Activated CD8-positive, alpha-beta memory T cell treated with anti-CD3 and anti-CD28 coated beads, Interleukin-2, amount 50 U/mL, for 1 hour (primary cell): ENCODE measurements around the gene SLC30A4.
"Not testable (repeated sequence)": the region's sequence is repeated elsewhere in the genome, so short reads cannot be mapped to it uniquely, and the experiment has no call there.

ENCODE experiments used
- DNase-seq: peaks from one replicate; pipeline ENCODE4 v3.0.0-alpha.2; 2020; ENCODE audit errors: extremely low read depth

SLC30A4 gene

DNA sequence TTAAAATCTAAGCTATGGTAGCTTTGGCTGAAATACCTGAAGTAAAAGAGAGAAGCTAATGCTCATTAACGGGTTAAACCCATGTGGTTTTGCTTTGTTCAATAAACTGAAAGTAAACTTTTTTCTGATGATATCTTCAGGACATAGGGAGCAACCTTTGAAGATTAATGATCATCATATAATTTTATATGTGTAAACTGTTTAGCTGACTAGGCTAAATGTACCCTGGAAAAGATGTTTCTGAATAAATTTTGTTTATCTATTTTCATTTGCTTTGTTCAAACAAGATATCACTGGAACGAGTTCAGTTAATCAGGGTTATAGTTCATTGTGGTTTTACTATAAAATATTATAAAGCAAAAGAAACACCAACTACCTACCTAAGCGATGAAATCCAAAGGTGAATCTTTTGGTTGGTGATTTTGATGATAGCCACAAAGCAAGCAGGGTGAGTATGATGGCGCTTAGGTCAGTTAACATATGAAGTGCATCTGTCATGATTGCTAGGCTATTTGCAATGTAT, 11.7 kb downstream of the SLC30A4 start:
- no peak for DNase-seq

DNA sequence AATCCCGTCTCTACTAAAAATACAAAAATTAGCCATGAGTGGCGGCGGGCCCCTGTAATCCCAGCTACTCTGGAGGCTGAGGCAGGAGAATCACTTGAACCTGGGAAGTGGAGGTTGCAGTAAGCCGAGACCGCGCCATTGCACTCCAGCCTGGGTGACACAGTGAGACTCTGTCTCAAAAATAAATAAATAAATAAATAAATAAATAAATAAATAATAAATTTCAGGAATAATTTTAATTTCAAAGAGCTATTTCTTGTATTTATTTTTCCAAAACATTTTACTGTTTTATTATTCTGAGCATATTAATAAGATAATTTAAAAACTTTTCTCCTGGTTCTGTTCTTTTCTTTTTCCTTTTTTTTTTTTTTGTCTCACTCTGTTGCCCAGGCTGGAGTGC, 15.4 kb downstream of the SLC30A4 start:
- not testable (repeated sequence) for DNase-seq

DNA sequence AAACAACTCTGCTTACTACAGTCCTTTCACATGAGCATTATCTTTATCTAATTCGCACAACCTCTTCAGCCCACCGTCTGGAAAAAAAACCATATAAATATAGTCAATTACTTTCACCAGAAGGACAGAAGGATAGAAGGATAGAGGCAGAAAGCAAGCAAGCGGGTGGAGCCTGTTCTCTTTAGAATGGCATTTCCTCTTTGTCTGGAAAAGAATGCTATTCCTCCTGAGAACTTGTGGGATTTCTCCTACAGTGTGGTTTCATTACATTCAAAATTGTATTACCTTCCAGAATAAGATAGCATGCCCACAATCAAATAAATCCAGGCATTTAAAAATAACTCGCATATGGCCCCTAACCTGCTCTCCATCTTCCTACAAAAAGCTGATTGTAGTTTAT, 23.1 kb downstream of the SLC30A4 start:
- no peak for DNase-seq

DNA sequence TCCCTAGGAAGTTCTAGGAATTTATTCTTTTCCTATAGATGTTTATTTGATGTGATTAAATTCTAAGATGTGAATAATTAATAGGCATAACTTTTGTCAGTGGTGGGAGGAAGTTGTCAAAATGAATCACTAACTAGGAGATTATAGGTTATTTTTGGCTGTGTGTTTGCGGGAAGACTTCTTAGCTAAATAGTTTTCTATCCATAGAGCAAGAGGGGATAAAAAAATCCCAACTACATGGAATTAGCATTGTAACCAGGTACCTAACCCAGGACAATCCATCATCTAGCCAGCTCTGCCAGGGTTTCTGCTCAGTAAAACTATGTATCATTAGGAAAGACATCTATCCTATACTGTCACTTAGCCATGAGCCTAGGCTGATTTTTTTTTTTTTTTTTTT, 23.9 kb downstream of the SLC30A4 start:
- no peak for DNase-seq

DNA sequence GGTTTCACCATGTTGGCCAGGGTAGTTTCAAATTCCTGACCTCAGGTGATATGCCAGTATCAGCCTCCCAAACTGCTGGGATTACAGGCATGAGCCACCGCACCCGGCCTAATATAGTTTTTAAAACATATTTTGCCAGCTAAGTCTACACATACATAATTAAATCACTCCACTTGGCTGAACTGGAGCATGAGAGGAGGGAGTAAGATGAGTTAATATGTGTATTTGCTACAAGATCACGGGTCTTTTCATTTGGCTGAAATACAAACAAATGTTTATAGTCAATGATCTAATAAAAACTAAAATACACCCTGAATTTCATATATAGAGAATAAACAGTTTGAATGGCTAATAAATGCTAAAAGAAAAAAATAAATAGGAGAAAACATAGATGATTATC, 25.3 kb downstream of the SLC30A4 start:
- DNase-seq = no peak

DNA sequence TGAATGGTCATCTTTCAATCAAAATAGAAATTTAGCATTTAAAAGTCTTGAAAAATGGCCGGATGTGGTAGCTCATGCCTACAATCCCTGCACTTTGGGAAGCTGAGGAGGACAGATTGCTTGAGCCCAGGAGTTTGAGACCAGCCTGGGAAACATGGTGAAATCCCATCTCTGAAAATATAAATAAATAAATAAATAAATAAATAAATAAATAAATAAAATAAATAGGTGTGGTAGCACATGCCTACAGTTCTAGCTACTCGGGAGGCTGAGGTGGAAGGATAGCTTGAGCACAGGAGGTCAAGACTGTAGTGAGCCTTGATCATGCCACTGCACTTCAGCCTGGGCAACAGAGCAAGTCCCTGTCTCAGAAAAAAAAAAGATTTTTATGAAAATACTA, 25.9 kb downstream of the SLC30A4 start:
- DNase-seq = no peak

DNA sequence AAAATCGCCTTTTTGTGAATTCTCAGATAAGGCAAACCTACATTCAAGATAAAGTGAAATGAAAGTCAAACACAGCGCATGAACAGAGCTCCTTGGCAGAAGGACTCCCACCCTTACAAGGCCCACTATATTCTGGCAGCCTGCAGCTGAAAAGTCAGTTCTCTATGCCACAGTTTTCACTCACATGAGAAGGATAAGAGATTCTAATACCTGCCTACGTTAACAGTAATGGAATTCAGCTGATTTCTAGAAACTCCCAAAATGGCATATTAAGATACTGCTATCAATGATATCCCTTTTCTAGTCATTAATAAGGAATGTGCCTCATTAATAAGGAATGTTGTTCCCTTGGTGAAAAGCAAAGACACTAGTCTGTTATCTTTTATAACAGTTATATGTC, 27.0 kb downstream of the SLC30A4 start:
- no peak for DNase-seq

DNA sequence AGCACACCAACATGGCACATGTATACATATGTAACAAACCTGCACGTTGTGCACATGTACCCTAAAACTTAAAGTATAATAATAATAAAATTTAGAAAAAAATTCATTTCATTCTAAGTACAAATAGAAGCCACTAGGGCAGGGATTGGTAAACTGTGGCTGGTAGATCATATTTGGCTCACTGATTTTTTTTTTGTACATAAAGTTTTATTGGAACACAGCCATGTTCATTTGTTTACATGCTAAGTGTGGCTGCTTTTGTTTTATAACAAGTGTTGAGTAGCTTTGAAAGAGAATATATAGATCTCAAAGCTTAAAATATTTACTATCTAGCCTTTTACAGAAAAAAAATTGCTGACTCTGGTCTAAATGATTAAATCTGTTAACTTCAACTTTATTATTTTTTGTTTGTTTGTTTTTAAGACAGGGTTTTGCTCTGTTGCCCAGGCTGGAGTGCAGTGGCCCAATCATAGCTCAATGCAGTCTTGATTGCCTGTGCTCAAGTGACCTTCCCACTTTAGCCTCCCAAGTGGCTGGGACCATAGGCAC, 32.8 kb downstream of the SLC30A4 start:
- no peak for DNase-seq

DNA sequence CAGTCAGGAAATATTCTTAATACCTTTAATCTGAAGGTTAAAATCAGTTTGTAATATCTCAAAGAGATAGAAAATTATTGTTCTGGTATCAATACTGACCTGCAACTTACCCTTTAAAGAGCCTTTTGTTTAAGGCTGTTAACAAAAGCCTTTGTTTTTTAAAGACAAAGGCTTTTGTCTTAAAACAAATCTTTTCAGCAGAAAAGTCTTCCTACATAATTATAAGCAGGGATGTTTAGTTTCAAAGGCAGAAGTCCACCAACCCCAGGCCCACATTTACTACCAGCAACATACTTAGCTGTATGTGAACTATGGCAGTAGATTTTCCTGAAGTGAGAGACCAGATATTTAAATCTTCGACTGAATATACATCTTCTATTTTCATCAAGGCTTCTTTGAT, 36.2 kb downstream of the SLC30A4 start:
- DNase-seq = no peak

DNA sequence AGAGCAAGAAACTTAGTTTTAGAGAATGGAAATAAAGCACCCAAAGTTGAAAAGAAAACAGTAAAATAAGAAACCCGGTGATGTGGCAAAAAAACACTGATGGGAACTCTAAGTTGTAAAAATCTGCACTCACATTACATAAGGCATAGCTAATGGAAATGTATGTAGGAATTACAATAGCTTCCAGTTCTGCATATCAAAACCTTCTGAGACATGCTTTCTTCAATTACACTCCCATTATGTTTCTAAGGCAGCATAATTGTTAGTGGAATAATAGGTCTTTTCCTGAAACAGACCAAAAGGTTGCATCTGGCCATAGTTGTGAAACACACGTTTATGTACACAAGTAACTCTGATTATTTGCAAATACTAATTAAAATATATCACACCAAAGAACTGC, 41.4 kb downstream of the SLC30A4 start:
- no peak for DNase-seq

DNA sequence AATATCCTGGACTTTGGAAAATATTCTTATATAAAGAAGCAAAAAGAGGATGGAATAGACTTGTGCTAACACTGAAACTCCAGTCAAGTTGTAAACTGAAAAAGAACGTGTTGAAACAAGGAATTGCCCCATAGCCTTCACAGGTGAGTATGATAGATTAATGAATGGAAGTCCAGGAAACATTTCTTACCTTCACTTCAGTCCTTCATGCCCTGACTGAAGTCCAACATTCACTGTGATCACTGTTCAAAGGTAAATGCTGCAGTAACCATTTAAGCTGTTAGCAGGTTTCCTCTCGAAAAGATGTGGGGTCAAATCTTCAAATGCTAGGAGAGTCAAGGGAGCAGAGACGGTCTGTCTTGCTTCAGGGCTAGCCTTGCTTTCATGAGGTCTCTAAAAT, 46.1 kb downstream of the SLC30A4 start:
- no peak for DNase-seq

DNA sequence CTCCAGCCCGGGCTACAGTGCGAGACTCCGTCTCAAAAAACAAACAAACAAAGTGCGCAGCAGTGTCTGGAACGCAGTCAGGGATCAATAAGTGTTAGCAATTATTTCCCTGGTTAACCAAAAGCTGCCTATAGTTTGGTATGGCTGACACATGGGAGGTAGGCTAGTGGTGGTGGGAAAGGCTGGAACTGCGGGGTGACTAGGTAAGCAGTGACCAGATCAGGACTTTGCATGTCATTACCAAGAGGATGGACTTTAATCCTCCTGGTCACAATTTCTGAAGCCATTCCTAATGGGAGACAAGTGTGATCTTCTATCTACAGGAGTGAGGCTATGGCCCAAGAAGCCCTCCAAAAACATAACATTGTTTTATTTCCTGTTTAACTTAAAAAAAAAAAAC, 47.8 kb downstream of the SLC30A4 start:
- no peak for DNase-seq

DNA sequence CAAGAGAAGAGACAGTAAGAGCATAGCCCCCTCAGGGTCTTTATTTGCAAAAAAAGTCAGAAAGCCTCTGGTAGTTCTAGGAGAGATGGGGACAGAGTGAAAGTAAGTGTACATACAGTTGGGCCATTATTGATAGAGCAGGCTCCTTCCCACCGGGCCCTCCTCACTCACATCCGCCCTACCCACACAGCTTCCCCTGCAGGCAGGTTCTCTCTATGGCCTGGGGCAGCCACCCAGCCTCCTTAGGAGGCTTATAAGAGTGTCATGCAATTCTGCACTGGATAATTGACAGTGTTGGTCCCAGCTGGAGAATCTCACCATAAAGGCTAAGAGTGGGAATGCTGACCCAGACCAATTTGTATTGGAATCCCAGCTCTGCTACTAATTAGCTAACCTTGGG, 49.5 kb downstream of the SLC30A4 start:
- DNase-seq = no peak

DNA sequence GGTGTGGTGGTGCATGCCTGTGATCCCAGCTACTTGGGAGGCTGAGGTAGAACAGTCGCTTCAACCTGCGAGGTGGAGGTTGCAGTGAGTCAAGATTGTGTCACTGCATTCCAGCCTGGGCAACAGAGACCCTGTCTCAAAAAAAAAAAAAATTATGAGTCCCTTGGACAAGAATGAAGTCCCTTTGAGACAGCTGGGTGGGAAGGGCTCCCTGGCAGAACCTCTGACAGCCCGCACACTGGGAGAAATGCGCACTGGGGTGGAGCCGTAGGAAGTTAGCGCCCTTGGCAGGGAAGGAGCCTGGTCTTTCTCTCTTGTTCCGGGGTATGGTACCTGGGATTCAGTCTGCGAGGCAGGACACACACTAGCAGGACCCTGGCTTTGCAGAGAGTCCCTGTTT, 51.4 kb downstream of the SLC30A4 start:
- no peak for DNase-seq

DNA sequence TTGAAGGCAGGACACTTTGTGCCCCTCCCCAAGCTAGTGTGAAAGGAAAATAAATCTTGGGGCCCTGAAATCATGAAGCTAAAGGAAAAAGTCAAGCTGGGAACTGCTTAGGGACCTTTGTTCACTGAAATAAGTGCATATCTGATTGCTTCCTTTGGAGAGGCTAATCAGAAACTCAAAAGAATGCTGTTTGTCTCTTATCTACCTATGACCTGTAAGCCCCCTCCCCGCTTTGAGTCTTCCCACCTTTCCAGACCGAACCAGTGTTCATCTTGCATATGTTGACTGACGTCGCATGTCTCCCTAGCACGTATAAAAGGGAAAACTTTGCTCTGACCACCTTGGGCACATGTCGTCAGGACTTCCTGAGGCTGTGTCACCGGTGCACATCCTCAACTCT, 53.1 kb downstream of the SLC30A4 start:
- no peak for DNase-seq

DNA sequence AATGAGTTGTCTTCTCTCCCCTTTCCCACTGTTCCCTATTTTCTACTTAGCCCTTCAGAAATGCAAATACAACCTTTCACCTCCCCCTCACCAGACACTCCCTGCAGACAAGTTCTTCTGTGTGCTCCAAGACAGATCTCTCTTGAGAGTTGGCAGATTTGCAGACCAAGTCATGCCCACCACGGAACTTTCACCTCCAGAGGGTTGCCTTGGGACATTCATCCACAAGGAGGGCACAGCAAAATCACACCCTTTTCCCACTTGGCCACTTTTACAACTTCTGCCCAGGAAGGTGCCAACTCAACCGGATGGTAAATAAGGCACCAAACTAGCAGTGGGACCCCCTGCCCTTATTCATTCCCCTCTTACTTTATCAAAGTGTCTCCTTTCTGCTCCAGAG, 53.5 kb downstream of the SLC30A4 start:
- DNase-seq = no peak

DNA sequence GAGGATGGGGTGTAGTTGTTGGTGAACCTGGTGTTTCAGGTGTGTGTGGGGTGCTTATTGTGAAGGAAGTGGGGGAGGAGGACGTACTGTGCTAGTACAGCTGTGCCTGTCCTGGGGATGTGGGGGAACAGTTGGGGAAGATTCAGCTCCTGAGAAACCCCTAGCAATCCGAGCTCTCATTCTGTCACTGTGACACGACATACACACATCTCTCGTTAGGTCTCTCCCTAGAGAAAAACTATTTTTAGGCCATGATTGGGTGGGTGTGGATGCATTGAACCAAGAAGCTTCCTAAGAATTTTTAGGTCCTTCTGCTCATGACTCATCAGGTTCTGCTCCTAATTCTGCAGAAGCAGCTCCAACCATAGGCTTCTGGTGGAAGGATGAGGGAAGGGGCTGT, 54.3 kb downstream of the SLC30A4 start:
- no peak for DNase-seq

DNA sequence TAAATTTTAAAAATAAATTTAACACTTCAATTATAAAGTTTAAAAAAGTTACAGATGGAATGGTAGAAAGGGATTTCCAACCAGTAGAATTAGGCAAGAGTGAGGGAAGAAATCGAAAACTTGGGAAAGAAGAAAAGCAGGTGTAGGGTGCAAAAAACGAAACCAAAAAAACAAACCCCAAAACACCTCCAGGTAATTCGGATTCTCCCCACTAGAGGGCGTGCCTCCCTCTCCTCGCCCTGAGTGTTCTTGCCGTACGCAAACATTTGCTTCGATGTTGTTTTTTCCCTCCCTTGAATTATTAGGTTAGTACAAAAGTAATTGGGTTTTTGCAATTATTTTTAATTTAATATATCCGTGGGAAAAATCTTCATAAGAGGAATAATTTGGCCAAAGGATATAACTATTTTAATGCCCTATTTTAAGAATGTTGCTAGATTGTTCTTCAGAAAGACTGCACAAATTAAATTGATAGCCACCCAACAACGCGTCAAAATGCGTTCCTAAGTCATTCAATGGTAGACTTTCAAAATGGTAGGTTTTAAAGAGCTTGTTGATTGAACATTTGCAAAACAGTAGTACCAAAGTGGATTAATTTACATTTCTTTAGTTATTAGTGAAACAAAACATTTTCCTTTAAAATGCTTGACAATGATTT, 63.7 kb downstream of the SLC30A4 start:
- peak; percentile 20 for DNase-seq

DNA sequence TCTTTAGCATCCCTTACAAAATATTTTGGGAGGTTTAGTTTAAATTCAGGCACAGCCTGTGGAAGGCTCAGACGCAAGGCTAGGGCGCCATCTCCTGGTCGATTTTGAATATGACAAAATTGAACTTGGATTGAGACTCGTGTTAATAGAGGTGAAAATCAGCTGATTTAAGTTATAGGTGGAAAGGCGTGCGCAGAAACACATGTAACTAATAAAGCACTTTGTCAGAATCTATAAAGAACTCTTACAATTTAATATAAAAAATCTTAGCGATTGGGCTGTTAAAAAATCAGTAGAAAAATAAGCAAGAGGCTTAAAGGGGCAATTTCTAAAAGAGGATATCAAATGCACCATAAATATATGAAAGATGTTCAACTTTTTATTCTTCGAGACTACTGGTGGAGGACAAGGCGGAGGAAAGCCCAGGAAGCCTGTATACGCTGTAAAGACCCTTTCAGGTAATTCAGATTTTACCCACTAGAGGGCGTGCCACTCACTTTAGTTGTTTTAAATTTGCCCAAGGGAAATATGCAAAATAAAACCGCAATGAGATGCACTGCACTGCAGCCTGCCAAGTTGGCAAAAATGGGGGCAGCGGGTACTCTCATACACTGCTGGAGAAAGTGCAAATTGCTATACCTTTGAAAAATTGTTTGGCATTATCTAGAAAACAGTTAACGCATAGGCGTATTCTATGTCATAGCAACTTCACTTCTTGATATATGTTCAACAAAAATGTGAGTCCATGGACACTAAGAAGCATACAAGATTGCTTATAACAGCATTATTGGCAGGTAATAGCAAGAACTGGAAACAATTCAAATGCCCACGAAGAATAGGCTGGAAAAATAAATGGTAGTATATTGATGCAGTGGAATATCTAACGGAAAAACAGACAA, 64.7 kb downstream of the SLC30A4 start:
- DNase-seq = peak; percentile 55

DNA sequence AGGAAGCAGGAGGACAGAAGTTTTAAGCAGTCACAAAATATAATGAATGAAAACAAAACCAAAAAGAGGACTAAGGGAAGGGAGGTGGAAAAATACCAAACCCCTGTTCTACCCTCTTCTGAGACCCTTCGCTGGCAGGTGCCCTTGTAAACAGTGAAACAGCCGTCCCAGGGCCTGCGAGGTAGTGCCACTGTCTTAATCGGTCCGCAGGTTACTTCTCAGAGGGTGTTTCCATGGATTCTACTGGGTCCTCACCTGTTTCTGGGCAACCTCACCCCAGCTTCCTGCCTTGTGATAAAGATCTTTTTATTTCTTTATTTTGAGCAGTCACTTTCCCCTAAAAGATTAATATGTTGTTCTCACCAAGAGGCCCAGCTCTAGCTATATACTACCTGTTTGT, 65.3 kb downstream of the SLC30A4 start:
- no peak for DNase-seq

DNA sequence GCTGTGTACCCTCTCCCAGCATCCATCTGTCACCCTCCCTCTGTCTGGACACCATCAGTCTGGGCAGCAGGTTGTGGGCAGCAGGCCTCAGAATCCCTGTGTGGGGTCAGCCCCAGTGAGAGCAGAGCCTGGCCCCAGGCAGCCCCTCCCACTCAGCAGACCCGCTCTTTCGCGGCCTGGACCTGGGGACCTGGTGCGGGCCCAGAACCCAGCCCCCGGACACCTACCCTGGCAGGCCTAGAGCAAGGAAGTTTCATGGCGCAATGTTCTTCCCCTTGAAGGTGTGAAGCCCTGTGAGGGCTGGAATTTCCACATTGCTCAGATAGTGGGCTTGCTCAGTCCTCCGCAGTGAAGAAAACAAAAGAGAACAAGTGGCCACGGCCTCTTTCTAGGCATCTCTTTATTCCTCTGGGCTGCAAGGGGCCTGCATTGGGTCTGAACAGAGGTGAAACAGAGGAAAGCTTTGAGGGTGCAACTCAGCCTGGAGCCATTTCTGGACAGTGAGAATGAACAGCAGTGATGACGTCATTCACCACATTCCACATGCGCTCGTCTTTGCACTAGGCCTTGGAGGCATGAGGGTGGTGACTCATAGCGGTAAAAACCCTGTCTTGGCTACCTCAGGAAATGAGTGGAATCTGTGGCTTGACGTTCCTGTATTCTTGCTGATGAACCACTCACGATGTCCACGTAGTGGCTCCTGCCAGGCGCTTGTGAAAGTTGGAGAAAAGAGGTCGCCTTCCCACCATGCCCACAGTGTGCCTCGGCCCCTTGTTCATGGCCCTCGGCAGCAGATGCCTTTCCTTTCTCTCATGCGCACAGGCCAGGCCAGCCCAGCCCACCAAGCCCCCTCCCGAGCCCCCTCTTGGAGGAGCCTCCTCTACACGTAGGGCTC, 66.1 kb downstream of the SLC30A4 start:
- peak; percentile 17 for DNase-seq

DNA sequence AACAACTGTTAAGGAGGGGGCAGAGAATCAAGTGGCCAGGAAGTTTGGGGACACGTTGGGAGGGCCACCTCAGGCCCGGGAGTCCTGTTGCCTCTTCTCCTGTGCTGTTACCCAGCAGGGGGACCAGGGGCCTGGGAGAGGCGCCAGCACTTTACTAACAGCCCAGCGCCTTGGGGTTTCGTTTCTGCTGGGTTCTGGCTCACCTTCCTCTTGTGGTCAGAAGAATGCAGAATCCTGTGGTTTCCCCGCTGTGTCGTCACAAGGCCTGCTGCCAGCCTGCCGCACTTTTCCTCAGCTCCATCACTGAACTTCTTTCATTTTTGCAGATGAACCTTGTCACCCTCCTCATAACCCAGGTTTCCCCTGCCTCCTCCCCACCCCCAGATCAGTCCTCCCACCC, 67.7 kb downstream of the SLC30A4 start:
- DNase-seq = peak; percentile 51
